Inflammatory macrophage treated with lipopolysaccharide for 4 hours (primary cell): ENCODE results near the gene ZNF341.
"Not testable (repeated sequence)": the region's sequence is repeated elsewhere in the genome, so short reads cannot be mapped to it uniquely, and the experiment has no call there.

Experiments
- DNase-seq: peaks from one replicate; pipeline ENCODE4 v3.0.0-alpha.2; 2020

ZNF341 gene

GRCh38 chr20:33731693-33732165 lies at the start of gene ZNF341:
Gene ZNF341 (plus strand): TSS chr20:33731996. CDS start chr20:33732022, 26 bp downstream.
- DNase-seq: peak; percentile 85

- no peak for DNase-seq
These were observed 47.1 kb upstream of the ZNF341 start for GRCh38 chr20:33684533-33685327.

DNA sequence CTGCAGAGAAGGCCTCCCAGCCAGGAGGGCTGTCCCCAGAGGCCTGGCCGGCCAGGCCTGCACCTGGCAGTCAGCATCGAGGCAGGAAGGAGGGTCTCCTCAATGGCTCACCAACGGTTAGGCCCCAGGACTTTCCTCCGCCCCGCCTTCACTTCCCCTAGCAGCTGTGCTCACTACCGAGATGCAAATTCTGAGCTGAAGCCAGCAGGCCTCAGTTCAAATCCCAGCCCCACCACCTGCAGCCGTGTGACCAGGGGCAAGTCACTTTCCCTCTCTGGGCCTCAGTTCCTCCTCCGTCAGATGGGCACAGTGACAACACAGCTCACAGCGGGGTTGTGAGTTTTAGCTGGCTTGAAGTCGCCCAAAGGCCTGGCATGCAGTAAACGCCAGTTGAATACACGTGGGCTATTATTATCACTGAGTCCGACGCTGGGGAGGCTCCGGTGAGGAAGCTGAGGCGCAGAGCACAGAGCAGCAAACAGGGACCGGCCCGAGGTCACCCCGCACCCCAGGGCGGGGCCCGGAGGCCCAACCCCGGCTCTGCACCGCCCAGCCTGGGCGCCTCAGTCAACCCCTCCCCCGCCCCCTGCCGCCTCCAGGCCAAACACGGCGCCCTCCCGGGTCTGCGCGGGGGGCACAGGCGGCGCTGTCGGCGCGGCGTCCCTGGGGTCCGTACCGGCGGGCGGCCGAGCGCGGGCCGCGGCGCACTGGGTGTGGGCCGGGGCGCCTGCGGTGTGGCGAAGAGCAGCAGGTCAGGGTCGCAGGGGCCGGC lies 46.3 kb upstream of the ZNF341 start:
- no peak for DNase-seq

GRCh38 chr20:33686100-33686983 lies 45.5 kb upstream of the ZNF341 start, which contains the start of gene E2F1:
Gene E2F1 (minus strand): TSS chr20:33686385. CDS start chr20:33686264, 121 bp downstream.
- peak; percentile 94 for DNase-seq

DNA sequence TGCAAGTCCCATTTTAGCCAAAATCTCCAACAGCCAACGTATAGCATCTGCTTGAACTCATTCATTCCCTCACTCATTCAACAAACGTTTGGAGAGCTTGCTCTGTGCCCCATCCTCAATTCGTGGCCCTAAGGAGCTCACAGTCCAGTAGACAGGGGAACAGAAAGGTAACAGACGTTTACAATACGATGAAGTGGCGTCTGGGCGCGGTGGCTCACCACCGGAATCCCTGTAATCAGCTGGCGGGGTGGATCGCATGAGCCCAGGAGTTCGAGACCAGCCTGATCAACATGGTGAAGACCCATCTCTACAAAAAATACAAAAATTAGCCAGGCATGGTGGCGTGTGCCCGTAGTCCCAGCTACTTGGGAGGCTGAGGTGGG lies 44.8 kb upstream of the ZNF341 start:
- no peak for DNase-seq

DNA sequence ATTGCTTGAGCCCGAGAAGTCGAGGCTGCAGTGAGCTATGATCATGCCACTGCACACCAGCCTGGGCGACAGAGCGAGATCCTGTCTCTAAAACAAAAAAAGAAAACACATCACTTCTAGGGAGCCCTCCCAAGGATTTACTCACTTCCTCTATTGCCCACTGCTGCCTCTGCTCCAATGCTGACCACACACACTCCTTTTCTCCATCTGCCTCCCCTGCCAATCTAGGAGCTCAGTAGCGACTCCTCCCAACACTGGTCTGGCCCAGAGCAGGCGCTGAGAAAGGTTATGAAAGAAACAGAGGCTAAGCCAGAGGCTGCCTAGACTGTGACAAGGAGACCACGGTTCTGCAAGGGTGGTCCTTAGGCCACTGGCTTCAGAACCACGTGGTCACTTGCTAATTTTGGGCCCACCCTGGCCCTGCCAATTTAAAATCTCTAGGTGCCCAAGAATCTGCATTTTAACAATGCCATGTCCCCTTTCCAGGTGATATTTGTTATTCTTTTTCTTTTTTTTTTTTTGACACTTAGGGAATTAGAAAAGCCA lies 44.4 kb upstream of the ZNF341 start:
- DNase-seq: peak; percentile 75

DNA sequence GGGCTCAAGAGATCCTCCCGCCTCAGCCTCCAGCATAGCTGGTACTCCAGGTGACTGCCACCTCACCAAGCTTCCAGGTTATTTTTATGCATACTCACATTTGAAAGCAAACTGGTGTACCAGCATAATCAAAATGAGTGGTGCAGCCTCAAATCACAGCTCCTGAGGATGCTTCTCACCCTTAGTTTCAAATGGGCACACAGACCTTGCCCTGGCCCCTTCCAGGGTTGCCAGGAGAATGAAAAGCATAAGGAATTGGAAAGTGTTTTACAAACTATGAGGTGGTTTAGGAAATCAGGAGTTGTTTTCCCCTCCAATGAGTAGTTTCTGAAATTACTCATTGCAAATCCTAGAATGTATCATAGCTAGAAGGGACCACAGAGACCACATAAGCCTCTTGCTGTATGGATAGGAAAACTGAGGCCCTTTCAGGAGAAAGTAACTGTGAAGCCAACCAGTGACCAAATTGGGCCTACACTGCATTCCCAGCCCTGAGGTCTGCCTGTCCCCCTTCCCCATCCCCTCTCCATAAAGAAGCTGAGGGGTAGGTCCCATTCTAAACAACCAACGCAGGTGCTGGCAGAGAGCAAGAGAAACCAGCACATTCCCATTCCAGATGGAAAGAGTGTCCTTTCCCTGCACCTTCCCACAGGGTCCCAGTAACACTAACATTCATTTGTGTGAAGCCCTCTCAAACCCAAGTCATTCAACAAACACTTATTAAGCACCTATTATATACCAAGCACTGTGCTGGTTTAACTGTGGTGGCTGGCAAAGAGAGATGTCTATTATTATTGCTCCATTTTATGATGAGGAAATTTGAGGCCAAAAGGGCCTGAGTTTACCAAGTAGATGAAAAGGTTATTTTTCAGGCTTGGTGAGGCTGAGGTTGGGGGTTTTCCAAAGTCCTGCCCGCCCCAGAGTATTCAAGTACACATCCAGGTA lies 43.5 kb upstream of the ZNF341 start:
- DNase-seq: no peak

GRCh38 chr20:33688938-33689424 lies 42.8 kb upstream of the ZNF341 start:
- DNase-seq: no peak

- DNase-seq: no peak
These were observed 42.3 kb upstream of the ZNF341 start for GRCh38 chr20:33689493-33689892.

DNA sequence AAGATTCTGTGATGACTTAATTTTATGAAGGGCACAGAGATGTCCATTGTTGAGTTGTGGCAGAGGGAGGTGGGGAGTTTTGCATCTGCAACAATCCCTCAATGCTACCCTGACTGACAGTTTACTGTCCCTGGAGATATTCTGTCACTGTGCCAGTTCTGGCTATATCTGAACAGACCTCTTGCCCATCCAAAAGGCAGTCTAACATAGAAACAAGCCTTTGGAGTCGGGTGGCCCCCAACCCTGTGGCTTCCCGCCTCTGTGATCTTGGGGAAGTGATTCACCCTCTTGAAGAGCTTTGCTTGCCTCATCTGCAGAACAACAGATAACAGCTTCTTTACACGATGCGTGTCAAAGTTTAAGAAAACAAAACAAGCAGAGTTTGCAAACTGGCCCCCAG lies 41.8 kb upstream of the ZNF341 start:
- peak; percentile 63 for DNase-seq

DNA sequence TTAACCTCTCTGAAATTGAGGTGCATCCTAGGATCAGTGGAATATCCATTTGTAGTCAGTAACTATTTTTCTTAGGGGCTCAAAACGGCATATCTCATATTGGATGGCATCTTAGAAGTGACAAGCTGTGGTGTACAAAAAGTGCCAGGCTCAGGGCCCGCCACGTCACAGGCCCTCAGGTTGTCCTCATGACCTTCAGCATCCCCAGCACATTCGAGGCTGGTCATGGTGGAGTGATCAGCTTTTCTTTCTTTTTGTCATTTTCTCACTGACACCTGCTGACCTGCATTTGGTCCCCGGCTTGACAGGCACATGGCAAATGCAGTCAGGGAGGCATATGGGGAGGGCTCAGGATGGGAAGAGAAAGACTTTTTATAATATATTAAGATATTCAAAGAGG lies 38.5 kb upstream of the ZNF341 start:
- no peak for DNase-seq

- DNase-seq: no peak
These were observed 37.8 kb upstream of the ZNF341 start for GRCh38 chr20:33693741-33694638.

- no peak for DNase-seq
These were observed 37.2 kb upstream of the ZNF341 start for GRCh38 chr20:33694639-33695012.

DNA sequence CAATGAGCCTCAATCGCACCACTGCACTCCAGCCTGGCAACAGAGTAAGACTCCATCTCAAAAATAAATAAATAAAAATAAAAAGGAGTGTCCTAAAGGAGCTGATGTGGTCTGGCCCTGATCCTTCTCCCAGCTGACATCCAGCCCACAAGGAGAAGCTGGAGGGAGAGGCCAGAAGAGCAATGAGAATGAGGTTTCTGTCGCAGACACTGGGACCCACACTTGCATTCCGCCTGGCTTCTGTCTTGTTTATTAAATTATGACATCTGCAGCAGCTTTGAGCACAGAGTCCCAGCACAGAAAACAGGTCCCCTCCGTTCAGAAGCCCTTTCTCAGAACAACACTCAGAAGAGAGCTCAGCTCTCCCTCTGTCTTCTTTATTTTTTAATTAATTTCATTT lies 35.3 kb upstream of the ZNF341 start:
- no peak for DNase-seq

DNA sequence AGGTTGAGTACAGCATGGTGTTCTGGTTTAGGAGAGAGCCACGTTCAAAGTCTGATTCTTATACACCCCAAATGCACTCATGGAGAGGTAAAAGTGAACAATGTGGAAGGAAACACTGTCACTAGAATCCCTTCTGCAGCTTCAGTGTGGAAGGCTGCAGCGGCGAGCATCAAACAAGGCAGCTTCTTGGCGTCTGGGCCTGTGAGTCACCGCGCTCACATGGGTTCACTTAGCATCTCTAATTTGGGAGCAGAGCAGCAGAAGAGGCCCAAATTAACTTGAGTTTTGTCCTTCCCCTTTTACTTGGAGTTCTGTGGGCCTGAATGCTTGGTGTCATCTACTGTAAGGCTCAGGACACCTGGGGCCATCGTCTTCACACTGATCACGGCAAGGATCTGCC lies 34.7 kb upstream of the ZNF341 start:
- no peak for DNase-seq

GRCh38 chr20:33698966-33699365 lies 32.8 kb upstream of the ZNF341 start:
- not testable (repeated sequence) for DNase-seq

DNA sequence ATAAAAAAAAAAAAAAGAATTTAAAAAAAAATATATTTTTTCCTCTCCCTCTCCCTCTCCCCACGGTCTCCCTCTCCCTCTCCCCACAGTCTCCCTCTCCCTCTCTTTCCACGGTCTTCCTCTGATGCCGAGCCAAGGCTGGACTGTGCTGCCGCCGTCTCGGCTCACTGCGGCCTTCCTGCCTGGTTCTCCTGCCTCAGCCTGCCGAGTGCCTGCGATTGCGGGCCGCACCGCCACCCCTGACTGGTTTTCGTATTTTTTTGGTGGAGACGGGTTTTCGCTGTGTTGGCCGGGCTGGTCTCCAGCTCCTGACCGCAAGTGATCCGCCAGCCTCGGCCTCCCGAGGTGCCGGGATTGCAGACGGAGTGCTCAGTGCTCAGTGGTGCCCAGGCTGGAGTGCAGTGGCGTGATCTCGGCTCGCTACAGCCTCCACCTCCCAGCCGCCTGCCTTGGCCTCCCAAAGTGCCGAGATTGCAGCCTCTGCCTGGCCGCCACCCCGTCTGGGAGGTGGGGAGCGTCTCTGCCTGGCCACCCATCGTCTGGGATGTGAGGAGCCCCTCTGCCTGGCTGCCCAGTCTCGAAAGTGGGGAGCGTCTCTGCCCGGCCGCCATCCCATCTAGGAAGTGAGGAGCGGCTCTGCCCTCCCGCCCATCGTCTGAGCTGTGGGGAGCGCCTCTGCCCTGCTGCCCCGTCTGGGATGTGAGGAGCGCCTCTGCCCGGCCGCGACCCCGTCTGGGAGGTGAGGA lies 30.9 kb upstream of the ZNF341 start:
- DNase-seq: not testable (repeated sequence)

- no peak for DNase-seq
These were observed 30.0 kb upstream of the ZNF341 start for GRCh38 chr20:33701629-33702450.

GRCh38 chr20:33702861-33703260 lies 28.9 kb upstream of the ZNF341 start:
- no peak for DNase-seq
